Epithelial cell of umbilical artery (primary cell): ENCODE measurements around the gene CCDC146. TPM values are rescaled to one million over a fixed set of nuclear protein-coding genes. Genes with fewer than 3 reads are reported as not detected.

Source experiments
- total RNA-seq: library from RNA; depleted of rRNA; stranded (reverse); fragments of >200 nt; gene quantifications from 2 replicates; pipeline ENCODE4 v1.2.3, GENCODE V29; 2014

The CCDC146 gene
- total RNA-seq: 0.46 and 0.97 TPM in 2 replicates

GRCh38 chr7:77121860-77122681 lies at the start of gene CCDC146:
CCDC146 (plus strand) TSS chr7:77122615; CDS start chr7:77167669, 45,054 bp downstream.

DNA sequence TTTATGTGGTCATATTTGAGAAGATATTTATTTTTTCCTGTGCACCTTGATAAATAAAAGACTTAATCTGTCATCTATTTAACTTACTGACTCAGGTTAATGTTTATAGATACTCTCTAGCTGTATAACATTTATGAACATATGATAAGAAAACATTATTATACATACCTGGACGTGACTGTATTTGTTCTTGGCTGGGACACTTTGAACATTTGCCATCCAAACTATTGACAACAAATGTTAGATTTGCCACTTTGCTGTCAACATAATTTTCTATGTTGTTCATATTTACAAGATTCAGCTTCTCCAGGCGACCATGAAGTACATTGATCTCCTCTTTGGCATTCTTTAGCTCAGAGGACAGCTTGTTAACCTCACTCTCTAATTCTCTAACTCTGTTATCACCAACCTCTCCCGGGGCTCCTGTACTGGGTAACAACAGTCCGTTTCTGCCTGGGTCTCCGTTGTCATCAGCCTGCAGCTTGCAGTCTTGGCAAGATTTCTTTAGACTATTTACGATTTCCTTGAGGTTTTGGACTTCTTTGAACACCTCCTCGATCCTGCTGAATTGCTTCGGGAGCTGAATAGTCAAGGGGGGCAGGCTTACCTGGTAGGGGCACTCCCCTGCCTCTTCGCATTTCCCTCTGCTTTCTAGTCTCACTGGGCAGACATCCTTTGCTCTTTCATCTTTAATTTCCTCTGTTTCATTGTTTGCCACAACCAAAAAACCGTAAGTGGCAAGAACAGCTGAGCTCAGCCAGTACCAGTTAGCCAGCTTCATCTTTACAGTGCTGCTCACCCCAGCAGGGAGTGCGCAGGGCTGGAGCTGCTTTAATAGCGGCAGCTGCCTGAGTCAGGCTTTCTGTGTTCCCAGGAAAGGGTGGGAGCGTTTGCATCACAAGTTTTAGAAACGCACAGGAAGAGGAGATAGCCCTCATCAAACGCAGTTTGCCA lies 76.9 kb downstream of the CCDC146 start, which contains the start of gene FGL2:
TSS of gene FGL2 (minus strand) at position 807 of the 954 bp plus-strand sequence. CDS start at position 781, 26 bp downstream.

Other genes starting within 250 kb of the CCDC146 start
- gene SPDYE17, start 90.3 kb upstream of the CCDC146 start, total RNA-seq: not detected in 2 replicates
- gene SPDYE18, start 60.1 kb upstream of the CCDC146 start, total RNA-seq: under 0.01 and 0.15 TPM in 2 replicates
- gene FGL2, start 77.2 kb downstream of the CCDC146 start, total RNA-seq: under 0.01 and 0.76 TPM in 2 replicates